Measurements from ENCODE around the gene ENO1.

DNA sequence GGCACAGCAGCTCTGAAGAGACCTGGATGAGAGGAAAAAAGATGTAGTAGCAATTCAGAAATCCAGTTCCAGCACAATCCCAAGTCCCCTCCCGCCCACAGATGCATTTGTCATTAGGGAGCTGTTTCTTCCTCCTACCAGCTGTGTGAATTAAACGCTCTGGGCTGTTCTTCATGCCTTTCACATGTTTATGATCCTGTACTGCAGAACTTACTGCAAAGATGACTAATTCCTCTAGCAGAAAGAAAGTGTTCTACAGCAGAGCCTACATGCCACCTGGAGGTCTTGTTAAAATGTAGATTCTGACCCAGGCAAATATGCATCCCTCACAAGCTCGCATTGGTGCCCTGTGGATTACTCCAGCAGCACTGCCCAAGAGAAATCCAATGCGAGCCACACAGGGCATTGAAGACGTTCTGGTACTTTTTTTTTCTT, 6.5 kb downstream of the ENO1 start:
- no peak for TF ChIP-seq POLR2A (IDR thresholded peaks at IDR 0.05)
- TF ChIP-seq, protein P1, sequence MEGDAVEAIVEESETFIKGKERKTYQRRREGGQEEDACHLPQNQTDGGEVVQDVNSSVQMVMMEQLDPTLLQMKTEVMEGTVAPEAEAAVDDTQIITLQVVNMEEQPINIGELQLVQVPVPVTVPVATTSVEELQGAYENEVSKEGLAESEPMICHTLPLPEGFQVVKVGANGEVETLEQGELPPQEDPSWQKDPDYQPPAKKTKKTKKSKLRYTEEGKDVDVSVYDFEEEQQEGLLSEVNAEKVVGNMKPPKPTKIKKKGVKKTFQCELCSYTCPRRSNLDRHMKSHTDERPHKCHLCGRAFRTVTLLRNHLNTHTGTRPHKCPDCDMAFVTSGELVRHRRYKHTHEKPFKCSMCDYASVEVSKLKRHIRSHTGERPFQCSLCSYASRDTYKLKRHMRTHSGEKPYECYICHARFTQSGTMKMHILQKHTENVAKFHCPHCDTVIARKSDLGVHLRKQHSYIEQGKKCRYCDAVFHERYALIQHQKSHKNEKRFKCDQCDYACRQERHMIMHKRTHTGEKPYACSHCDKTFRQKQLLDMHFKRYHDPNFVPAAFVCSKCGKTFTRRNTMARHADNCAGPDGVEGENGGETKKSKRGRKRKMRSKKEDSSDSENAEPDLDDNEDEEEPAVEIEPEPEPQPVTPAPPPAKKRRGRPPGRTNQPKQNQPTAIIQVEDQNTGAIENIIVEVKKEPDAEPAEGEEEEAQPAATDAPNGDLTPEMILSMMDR (IDR thresholded peaks at IDR 0.05) = no peak
